ENCODE data around the gene CAGE1. TPM values are rescaled to one million over a fixed set of nuclear protein-coding genes. Genes with fewer than 3 reads are reported as not detected.

The CAGE1 gene
- total RNA-seq, 1 experiment from 2014 or later = 0.29 TPM

DNA sequence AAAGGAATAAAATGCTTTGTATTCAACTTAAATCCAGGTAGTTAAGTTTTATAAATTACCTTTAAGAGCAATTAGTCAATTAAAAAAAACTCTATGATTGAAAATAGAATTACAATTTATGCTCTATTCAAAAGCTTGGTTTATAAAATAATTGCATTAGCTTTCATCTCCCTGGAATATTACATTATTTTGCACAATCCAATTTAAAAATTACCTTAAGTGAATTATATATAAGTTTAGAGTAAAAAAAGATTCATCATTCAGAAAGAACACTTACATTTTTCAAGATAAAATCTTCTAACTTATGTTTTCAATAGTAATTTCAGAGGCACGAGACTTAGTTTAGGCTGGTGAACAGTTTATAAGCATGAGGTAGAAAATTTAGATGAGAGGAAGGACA is 91.4 kb downstream of the CAGE1 start:
- Histone ChIP-seq H3K79me2 (ENCODE audit: low read length) (no peaks in the 10 kb centered on the region), H3K27me3 (ENCODE audit: low read length) (no peaks in the 10 kb centered on the region), H3F3A (ENCODE audit: low read length, unreplicated experiment) (no peaks in the 10 kb centered on the region), H3K9me2 (replicated peaks; ENCODE audit: low read length) (no peaks in the 10 kb centered on the region), H3K27ac (ENCODE audit: low read length) (no peak overlapping the region), H3K36me3 (ENCODE audit: low read depth, low read length) (peaks cover 71% of the 10 kb centered on the region), H3K9me3 (ENCODE audit: low read length) (no peaks in the 10 kb centered on the region), H3K4me2 (ENCODE audit: low read length) (no peak overlapping the region), H2AFZ (ENCODE audit: low read length) (no peak overlapping the region), H4K20me1 (ENCODE audit: low read length) (0 out of 2 replicates have a peak, but pooled peaks cover 5% of the 10 kb centered on the region), H3K4me1 (ENCODE audit: insufficient read depth, low read length) (no peaks in the 10 kb centered on the region), H3K4me3 (ENCODE audit: low read length) (no peak overlapping the region), H3K9ac (ENCODE audit: low read length) (no peak overlapping the region)
- intact Hi-C loops (cut with micrococcal nuclease) = no loop called here
- CTCF ChIA-PET = no interaction called here
- no TSS peak for BruUV-seq (replicated peaks)
- no peak for ATAC-seq
- DNase-seq = no peak
- POLR2A ChIA-PET (ENCODE audit: unreplicated experiment) = no interaction called here
- no peak for TF ChIP-seq EZH2phosphoT487 (IDR thresholded peaks at IDR 0.05; ENCODE audit: borderline replicate concordance, low read length)
- no peak for TF ChIP-seq CTCF (conservative IDR thresholded peaks at IDR 0.05; ENCODE audit: low read depth, low read length)
- TF ChIP-seq EZH2 (IDR thresholded peaks at IDR 0.05; ENCODE audit: low read length, unreplicated experiment) = no peak

GRCh38 chr6:7296602-7297001 is 92.9 kb downstream of the CAGE1 start:
- Histone ChIP-seq H3K27ac (ENCODE audit: low read length) (no peak overlapping the region), H3K9me2 (replicated peaks; ENCODE audit: low read length) (no peaks in the 10 kb centered on the region), H3K9ac (ENCODE audit: low read length) (no peak overlapping the region), H4K20me1 (ENCODE audit: low read length) (0 out of 2 replicates have a peak, but pooled peaks cover 5% of the 10 kb centered on the region), H3K4me2 (ENCODE audit: low read length) (no peak overlapping the region), H3K27me3 (ENCODE audit: low read length) (no peaks in the 10 kb centered on the region), H3K4me1 (ENCODE audit: insufficient read depth, low read length) (no peaks in the 10 kb centered on the region), H3K36me3 (ENCODE audit: low read depth, low read length) (peaks cover 72% of the 10 kb centered on the region), H3F3A (ENCODE audit: low read length, unreplicated experiment) (no peaks in the 10 kb centered on the region), H2AFZ (ENCODE audit: low read length) (no peak overlapping the region), H3K4me3 (ENCODE audit: low read length) (no peak overlapping the region), H3K79me2 (ENCODE audit: low read length) (no peaks in the 10 kb centered on the region), H3K9me3 (ENCODE audit: low read length) (no peaks in the 10 kb centered on the region)
- CTCF ChIA-PET = no interaction called here
- DNase-seq (no peak), ATAC-seq (no peak)
- intact Hi-C loops (cut with micrococcal nuclease) = no loop called here
- no TSS peak for BruUV-seq (replicated peaks)
- TF ChIP-seq EZH2phosphoT487 (IDR thresholded peaks at IDR 0.05; ENCODE audit: borderline replicate concordance, low read length) = no peak
- no peak for TF ChIP-seq CTCF (conservative IDR thresholded peaks at IDR 0.05; ENCODE audit: low read depth, low read length)
- no peak for TF ChIP-seq EZH2 (IDR thresholded peaks at IDR 0.05; ENCODE audit: low read length, unreplicated experiment)
- POLR2A ChIA-PET (ENCODE audit: unreplicated experiment) = no interaction called here

- no peaks in the 10 kb centered on the region for H3K79me2 ChIP-seq (ENCODE audit: low read length)
- H3K36me3 ChIP-seq (ENCODE audit: low read depth, low read length) = peaks cover 67% of the 10 kb centered on the region
- H3K9me3 ChIP-seq (ENCODE audit: low read length) = no peaks in the 10 kb centered on the region
- H4K20me1 ChIP-seq (ENCODE audit: low read length) = 0 out of 2 replicates have a peak, but pooled peaks cover 5% of the 10 kb centered on the region
- H3K4me3 ChIP-seq (ENCODE audit: low read length) = no peak overlapping the region
- H2AFZ ChIP-seq (ENCODE audit: low read length) = no peak overlapping the region
- DNase-seq = no peak
- H3K27me3 ChIP-seq (ENCODE audit: low read length) = no peaks in the 10 kb centered on the region
- CTCF ChIA-PET = no interaction called here
- BruUV-seq (replicated peaks) = no TSS peak
- POLR2A ChIA-PET (ENCODE audit: unreplicated experiment) = no interaction called here
- no peak for ATAC-seq
- no peaks in the 10 kb centered on the region for H3K4me1 ChIP-seq (ENCODE audit: insufficient read depth, low read length)
- TF ChIP-seq EZH2phosphoT487 (IDR thresholded peaks at IDR 0.05; ENCODE audit: borderline replicate concordance, low read length) (no peak), CTCF (conservative IDR thresholded peaks at IDR 0.05; ENCODE audit: low read depth, low read length) (no peak)
- H3F3A ChIP-seq (ENCODE audit: low read length, unreplicated experiment) = no peaks in the 10 kb centered on the region
- intact Hi-C loops (cut with micrococcal nuclease) = no loop called here
- no peak overlapping the region for H3K9ac ChIP-seq (ENCODE audit: low read length)
- no peak overlapping the region for H3K27ac ChIP-seq (ENCODE audit: low read length)
- H3K4me2 ChIP-seq (ENCODE audit: low read length) = no peak overlapping the region
- no peaks in the 10 kb centered on the region for H3K9me2 ChIP-seq (replicated peaks; ENCODE audit: low read length)
These were observed 93.6 kb downstream of the CAGE1 start for GRCh38 chr6:7295916-7296315.
